SIG-M5 treated with dmso at 0.1 percent for 504 hours (cell line): Measurements from ENCODE around the gene RCAN3.
"Not testable (repeated sequence)": the region's sequence is repeated elsewhere in the genome, so short reads cannot be mapped to it uniquely, and the experiment has no call there.

Experiments used
- DNase-seq: peaks from one replicate; lab custom pipeline; 2025; ENCODE audit not compliant: unreplicated experiment; lab: John Stamatoyannopoulos, UW

The RCAN3 gene

GRCh38 chr1:24508911-24509310 is 6.3 kb downstream of the RCAN3 start:
- no peak for DNase-seq

GRCh38 chr1:24513706-24514105 is 11.1 kb downstream of the RCAN3 start:
- DNase-seq: no peak

- DNase-seq: no peak
These were observed 12.3 kb downstream of the RCAN3 start for GRCh38 chr1:24514946-24515345.

- not testable (repeated sequence) for DNase-seq
These were observed 13.1 kb downstream of the RCAN3 start for GRCh38 chr1:24515671-24516209.

DNA sequence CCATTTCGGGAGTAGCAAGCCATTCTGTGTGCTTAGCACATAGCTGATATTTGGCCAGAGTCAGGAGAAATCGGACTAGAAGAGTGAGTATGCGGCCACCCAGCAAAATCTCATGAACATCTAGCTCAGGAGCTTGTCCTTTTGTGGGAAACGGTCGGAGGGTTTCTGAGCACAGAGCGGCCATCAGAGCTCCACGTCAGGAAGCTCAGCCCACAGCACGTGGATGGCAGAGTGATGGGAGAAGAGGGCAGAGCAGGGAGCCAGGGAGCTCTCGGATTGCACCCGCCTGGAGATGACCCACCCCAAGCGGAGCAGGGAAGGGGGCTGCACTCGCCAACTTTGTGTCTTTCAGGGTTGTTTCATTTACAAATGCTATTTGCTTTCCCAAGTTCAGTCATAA is 13.9 kb downstream of the RCAN3 start:
- no peak for DNase-seq

DNA sequence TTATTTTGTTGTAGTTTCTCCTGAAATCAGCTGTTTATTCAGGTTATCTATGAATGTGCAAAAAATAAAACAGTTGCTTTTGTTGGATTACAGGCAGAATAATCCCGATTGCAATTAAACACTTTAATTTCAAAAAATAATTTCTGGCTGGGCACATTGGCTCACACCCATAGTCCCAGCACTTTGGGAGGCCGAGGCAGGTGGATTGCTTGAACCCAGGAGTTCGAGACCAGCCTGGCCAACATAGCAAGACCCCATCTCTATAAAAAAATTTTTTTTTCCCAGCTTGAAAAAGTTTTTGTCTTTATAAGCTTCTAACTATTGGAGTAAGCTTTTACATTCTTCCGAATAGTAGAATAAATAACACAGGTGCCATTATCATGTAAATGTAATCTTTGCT is 15.3 kb downstream of the RCAN3 start:
- DNase-seq: no peak

DNA sequence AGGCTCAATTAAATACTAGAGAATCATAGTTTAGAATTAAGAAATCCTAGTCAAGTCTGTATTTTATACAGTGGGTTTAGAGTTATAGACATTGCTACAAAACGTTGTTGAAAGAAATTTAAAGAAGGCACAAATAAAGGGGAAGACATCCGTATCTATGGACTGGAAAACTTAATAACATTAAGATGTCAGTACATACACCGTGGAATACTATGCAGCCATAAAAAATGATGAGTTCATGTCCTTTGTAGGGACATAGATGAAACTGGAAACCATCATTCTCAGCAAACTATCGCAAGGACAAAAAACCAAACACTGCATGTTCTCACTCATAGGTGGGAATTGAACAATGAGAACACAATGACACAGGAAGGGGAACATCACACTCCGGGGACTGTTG is 17.6 kb downstream of the RCAN3 start:
- not testable (repeated sequence) for DNase-seq

DNA sequence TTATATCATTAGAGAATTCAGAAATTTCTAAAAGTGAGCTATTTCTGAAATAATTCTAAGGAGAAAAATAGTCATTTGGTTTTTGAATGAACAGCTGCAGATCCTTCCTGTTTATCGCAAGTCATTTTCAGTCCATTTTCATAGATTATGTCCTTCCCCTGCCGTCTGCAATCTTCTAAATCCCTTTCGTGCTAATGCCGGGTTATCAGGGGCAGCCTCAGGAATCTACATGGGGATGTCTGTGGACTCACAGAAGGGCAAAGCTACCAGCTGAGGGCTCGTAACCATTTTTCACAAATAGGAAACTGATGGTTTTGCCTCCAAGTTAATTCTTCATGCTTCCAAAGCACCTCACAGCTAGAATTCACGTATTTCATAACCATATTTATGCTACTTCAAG is 23.0 kb downstream of the RCAN3 start:
- no peak for DNase-seq

DNA sequence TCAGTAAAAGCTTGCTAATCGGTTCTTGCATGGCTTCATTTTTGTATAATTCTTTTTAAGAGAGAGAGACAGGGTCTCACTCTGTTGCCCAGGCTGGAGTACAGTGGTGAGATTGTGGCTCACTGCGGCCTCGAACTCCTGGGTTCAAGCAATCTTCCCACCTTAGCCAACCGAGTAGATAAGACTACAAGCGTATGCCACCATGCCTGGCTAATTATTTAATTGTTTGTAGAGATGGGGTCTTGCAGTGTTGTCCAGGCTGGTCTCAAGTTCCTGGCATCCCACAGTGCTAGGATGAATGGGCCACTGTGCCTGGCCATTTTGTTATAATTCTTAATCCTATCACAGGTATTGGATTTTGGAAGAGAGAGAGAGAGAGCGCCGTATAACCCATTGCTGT is 23.4 kb downstream of the RCAN3 start:
- DNase-seq: no peak

DNA sequence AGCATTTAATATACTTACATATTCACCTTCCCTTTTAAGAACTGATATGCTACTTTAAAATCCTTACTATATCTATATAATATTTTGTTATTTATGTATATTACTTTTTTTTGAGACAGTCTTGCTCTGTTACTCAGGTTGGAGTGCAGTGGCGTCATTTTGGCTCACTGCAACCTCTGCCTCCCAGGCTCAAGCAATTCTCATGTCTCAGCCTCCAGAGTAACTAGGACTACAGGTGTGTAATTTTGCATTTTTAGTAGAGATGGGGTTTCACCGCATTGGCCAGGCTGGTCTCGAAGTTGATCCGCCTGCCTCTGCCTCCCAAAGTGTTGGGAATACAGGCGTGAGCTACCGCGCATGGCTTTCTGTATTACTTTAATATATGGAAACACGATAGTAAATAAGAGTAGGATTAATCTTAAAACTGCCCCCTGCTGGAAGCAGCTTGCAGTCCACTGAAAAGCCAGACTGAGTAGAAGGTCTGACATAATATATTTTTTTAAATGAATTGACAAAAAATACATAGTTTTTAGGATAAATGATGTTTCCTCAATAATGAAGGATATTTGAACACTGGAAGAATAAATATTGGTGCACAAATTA is 24.4 kb downstream of the RCAN3 start:
- DNase-seq: peak; percentile 16

- DNase-seq: no peak
These were observed 26.1 kb downstream of the RCAN3 start for GRCh38 chr1:24528744-24529143.

GRCh38 chr1:24529292-24529691 is 26.7 kb downstream of the RCAN3 start:
- DNase-seq: not testable (repeated sequence)

GRCh38 chr1:24535021-24535424 is 32.4 kb downstream of the RCAN3 start:
- DNase-seq: peak; percentile 63

DNA sequence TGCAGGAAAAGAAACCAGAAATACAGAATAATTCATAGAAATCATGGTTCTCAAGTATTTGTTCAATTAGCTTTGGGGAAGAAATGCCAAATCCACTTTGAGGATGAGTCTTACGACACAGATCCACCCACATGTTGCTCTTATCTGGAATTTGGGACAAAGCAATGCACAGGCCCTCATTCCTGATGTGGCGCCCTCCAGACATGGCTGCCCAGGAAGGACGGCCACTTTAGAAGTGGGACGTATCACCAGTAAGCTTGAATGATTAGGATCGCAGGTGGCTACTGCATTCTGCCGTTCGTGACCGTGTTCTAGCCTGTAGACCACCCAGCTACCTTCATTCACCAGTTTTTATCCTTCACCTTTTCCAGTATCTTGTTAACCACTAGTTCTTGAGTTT is 33.1 kb downstream of the RCAN3 start:
- DNase-seq: no peak

GRCh38 chr1:24536391-24536840 is 33.8 kb downstream of the RCAN3 start:
- DNase-seq: peak; percentile 25

DNA sequence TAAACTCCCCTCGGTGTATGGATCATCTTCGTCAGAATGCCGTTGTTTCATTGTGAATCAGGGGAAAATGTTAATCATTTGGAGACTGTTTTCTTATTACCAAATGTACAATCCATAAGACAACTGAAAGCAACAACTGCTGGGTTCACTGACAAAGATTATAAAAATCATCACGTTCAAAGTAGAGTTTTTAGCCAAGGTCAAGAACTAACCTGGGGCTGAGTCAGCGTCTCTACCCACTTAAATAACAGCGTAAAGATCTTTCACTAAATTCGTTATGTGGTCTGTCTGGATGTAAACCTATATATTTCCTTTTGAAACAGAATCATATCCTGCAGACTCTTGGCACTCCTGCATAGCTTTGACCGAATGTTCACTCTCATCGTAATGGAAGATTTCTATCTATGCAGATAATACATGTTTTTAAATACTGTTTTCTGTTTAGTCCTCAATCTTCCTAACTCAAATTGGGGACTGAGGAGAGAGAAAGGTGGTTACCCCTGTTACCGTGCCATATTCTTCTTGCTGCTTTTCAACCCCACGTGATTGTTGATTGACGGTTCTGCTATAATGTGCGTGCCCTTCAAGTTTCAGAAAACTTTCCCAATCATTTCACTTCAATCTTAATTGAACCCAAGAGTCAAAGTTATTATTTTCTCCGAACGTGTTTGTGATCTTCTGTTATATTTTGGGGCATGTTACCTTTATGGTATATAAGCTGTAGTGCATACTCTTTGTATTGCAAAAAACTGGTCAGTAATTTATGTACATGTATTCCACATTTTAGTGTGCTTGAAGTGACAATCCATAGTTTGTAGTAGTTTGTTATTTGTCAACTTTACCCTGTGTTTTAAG is 37.6 kb downstream of the RCAN3 start:
- no peak for DNase-seq

- peak; percentile 60 for DNase-seq
These were observed 38.5 kb downstream of the RCAN3 start for GRCh38 chr1:24540906-24541710.

- DNase-seq: no peak
These were observed 39.2 kb downstream of the RCAN3 start for GRCh38 chr1:24541711-24542346.

GRCh38 chr1:24544239-24544638 is 41.6 kb downstream of the RCAN3 start:
- DNase-seq: no peak

GRCh38 chr1:24545662-24546061 is 43.0 kb downstream of the RCAN3 start:
- no peak for DNase-seq

- no peak for DNase-seq
These were observed 44.6 kb downstream of the RCAN3 start for GRCh38 chr1:24547195-24547594.
